IMR-90 (cell line): Measurements from ENCODE around the gene ST3GAL5. TPM values are rescaled to one million over a fixed set of nuclear protein-coding genes. Genes with fewer than 3 reads are reported as not detected.
A peak's percentile ranks its signal among the peaks of the same experiment; 100 is the strongest.

Experiments
- ATAC-seq: fragments of 200-7000 bp; cut with Tn5 transposase; 2 replicates; pipeline ENCODE4 v1.9.1; 2020; ENCODE audit warnings: low read depth, mild to moderate bottlenecking, moderate library complexity
- BruUV-seq: library from RNA; stranded (reverse); fragments of 400-500 nt; replicated peaks from 2 replicates; lab custom pipeline; 2021; lab: Mats Ljungman, UMichigan
- CTCF ChIA-PET: fragments of 300-600 bp; formaldehyde crosslinking; extraction: SDS; loops from one replicate; lab custom pipeline; 2021; ENCODE audit warnings: antibody characterized with exemption; lab: Yijun Ruan, JAX
- POLR2A ChIA-PET: fragments of 300-600 bp; sonication (Branson Sonifier 250); formaldehyde crosslinking; loops from one replicate; lab custom pipeline; 2022; ENCODE audit warnings: antibody characterized with exemption; ENCODE audit not compliant: unreplicated experiment; lab: Charles Lee
- DNase-seq: peaks from one replicate; pipeline ENCODE4 v3.0.0; 2013
- H2AFZ ChIP-seq: replicated peaks from 2 replicates; pipeline ENCODE3; 2013; ENCODE audit warnings: low read length, mild to moderate bottlenecking; ENCODE audit not compliant: poor library complexity
- H2AK5ac ChIP-seq: 2 replicates; pipeline ENCODE4 v1.6.1; 2013; ENCODE audit warnings: low read depth, low read length, inconsistent platforms
- H2AK9ac ChIP-seq: replicated peaks from 2 replicates; pipeline ENCODE3; 2013; ENCODE audit warnings: mild to moderate bottlenecking, low read depth, low read length, moderate library complexity; ENCODE audit not compliant: poor library complexity
- H2BK120ac ChIP-seq: 2 replicates; pipeline ENCODE4 v1.6.1; 2013; ENCODE audit warnings: low read depth, low read length, inconsistent platforms
- H2BK15ac ChIP-seq: 3 replicates; pipeline ENCODE4 v1.6.1; 2013; ENCODE audit warnings: low read depth, low read length, inconsistent platforms
- H2BK20ac ChIP-seq: 2 replicates; pipeline ENCODE4 v1.6.1; 2013; ENCODE audit warnings: low read depth, mild to moderate bottlenecking, inconsistent platforms, low read length, moderate library complexity
- H2BK5ac ChIP-seq: 2 replicates; pipeline ENCODE4 v1.6.1; 2013; ENCODE audit warnings: mild to moderate bottlenecking, low read depth, low read length, inconsistent platforms; ENCODE audit not compliant: poor library complexity, severe bottlenecking
- H3K14ac ChIP-seq: replicated peaks from 2 replicates; pipeline ENCODE4 v1.6.1; 2013; ENCODE audit warnings: low read depth, low read length, inconsistent platforms
- H3K18ac ChIP-seq: 2 replicates; pipeline ENCODE4 v1.6.1; 2013; ENCODE audit warnings: low read depth, low read length, control low read depth
- H3K23ac ChIP-seq: 2 replicates; pipeline ENCODE4 v1.6.1; 2013; ENCODE audit warnings: low read depth, low read length, inconsistent platforms
- H3K27ac ChIP-seq: 2 replicates; pipeline ENCODE4 v1.5.1; 2013; ENCODE audit warnings: mild to moderate bottlenecking, control low read depth, low read length; ENCODE audit not compliant: insufficient read depth
- H3K27me3 ChIP-seq: 2 replicates; pipeline ENCODE4 v1.6.1; 2013; ENCODE audit warnings: low read length; ENCODE audit not compliant: control insufficient read depth, insufficient read depth
- H3K36me3 ChIP-seq: 2 replicates; pipeline ENCODE4 v1.6.1; 2013; ENCODE audit warnings: low read length, mixed read lengths; ENCODE audit not compliant: control insufficient read depth, insufficient read depth
- H3K4ac ChIP-seq: 2 replicates; pipeline ENCODE4 v1.6.1; 2013; ENCODE audit warnings: low read depth, low read length, inconsistent platforms
- H3K4me1 ChIP-seq: 2 replicates; pipeline ENCODE4 v1.6.1; 2013; ENCODE audit warnings: low read length, mixed read lengths; ENCODE audit not compliant: control insufficient read depth, insufficient read depth
- H3K4me2 ChIP-seq: 2 replicates; pipeline ENCODE4 v1.6.1; 2013; ENCODE audit warnings: low read depth, mild to moderate bottlenecking, control low read depth, low read length, moderate library complexity
- H3K4me3 ChIP-seq: 2 replicates; pipeline ENCODE4 v1.5.1; 2013; ENCODE audit warnings: low read depth, mild to moderate bottlenecking, control low read depth, low read length, moderate library complexity; ENCODE audit not compliant: insufficient read depth
- H3K56ac ChIP-seq: 2 replicates; pipeline ENCODE4 v1.6.1; 2013; ENCODE audit warnings: low read length, inconsistent platforms; ENCODE audit not compliant: insufficient read depth; ENCODE audit errors: extremely low read depth
- H3K79me1 ChIP-seq, 2 experiments: 2 replicates each; pipeline ENCODE4 v1.6.1; 2013; ENCODE audit warnings: low read length in 2 of 2, inconsistent platforms in 1 of 2, low read depth in 1 of 2
- H3K9ac ChIP-seq: 2 replicates; pipeline ENCODE4 v1.6.1; 2013; ENCODE audit warnings: low read depth, low read length, control low read depth
- H3K9me1 ChIP-seq: 2 replicates; pipeline ENCODE4 v1.6.1; 2013; ENCODE audit warnings: low read length, inconsistent platforms; ENCODE audit not compliant: insufficient read depth
- H3K9me3 ChIP-seq: 2 replicates; pipeline ENCODE4 v1.6.1; 2013; ENCODE audit warnings: low read length; ENCODE audit not compliant: control insufficient read depth, insufficient read depth
- H4K20me1 ChIP-seq: 2 replicates; pipeline ENCODE4 v1.6.1; 2013; ENCODE audit warnings: low read length, inconsistent platforms; ENCODE audit not compliant: insufficient read depth
- H4K5ac ChIP-seq: 2 replicates; pipeline ENCODE4 v1.6.1; 2013; ENCODE audit warnings: mild to moderate bottlenecking, low read depth, low read length, control low read depth
- H4K8ac ChIP-seq, 2 experiments: 2 replicates each; pipeline ENCODE4 v1.6.1; 2013; ENCODE audit warnings: low read depth in 2 of 2, low read length in 2 of 2, control low read depth in 1 of 2, inconsistent platforms in 1 of 2
- H4K91ac ChIP-seq: 2 replicates; pipeline ENCODE4 v1.6.1; 2013; ENCODE audit warnings: low read depth, low read length, inconsistent platforms; ENCODE audit not compliant: insufficient read depth
- BHLHE40 ChIP-seq: fragments of 150-350 bp; IDR thresholded peaks from 2 replicates; pipeline ENCODE4 v1.6.1; 2016; ENCODE audit warnings: mild to moderate bottlenecking, low read depth, low read length
- CEBPB ChIP-seq: IDR thresholded peaks from 2 replicates; pipeline ENCODE4 v1.6.1; 2012; ENCODE audit warnings: low read depth, low read length, improper control_type of control experiment
- CHD1 ChIP-seq: IDR thresholded peaks from 2 replicates; pipeline ENCODE4 v1.6.1; 2012; ENCODE audit warnings: low read depth, low read length, improper control_type of control experiment
- POLR2A ChIP-seq: IDR thresholded peaks from 2 replicates; pipeline ENCODE4 v1.6.1; 2012; ENCODE audit warnings: mild to moderate bottlenecking, low read depth, low read length
- RFX5 ChIP-seq: IDR thresholded peaks from 2 replicates; pipeline ENCODE4 v1.8.0; 2012; ENCODE audit warnings: low read depth, mild to moderate bottlenecking, low read length, moderate library complexity
- WGBS, 2 experiments: methylation state at CpG; one replicate each; pipeline versions ENCODE4 v1.1.5 to v1.1.7; 2013; ENCODE audit warnings: missing lambda C conversion rate in 2 of 2; ENCODE audit not compliant: insufficient read length in 1 of 2; ENCODE audit errors: extremely low coverage in 2 of 2; 5-methylcytosine and 5-hydroxymethylcytosine counted together
- dilution Hi-C: fragments of 300-500 bp; cut with HindIII; formaldehyde crosslinking; loops from one replicate; pipeline ENCODE4 v1.14.3; 2018; ENCODE audit warnings: low sequenced_read_pairs; ENCODE audit not compliant: unreplicated experiment
- in situ Hi-C: fragments of 300-500 bp; cut with MboI; formaldehyde crosslinking; loops from 3 replicates; pipeline ENCODE4 v1.14.3; 2019; ENCODE audit warnings: low sequenced_read_pairs, inconsistent platforms, mixed read lengths
- intact Hi-C: fragments of 100-400 bp; cut with micrococcal nuclease; formaldehyde crosslinking; loops from 2 replicates; pipeline ENCODE4 v1.10.0; 2022
- polyA plus RNA-seq, 3 experiments: library from polyadenylated mRNA; depleted of rRNA; stranded (reverse); fragments of >200 nt; gene quantifications; 2 replicates each; pipeline ENCODE4 v1.2.3, GENCODE V29; 2012; ENCODE audit warnings: low replicate concordance in 1 of 3
- total RNA-seq: library from RNA; depleted of rRNA; stranded (reverse); fragments of >200 nt; gene quantifications from 2 replicates; pipeline ENCODE4 v1.2.3, GENCODE V29; 2012

The ST3GAL5 gene
- total and polyA plus RNA-seq, 2 of the 4 experiments (the other 2 are of a cell fraction) = 16.8 to 21.0 TPM

DNA sequence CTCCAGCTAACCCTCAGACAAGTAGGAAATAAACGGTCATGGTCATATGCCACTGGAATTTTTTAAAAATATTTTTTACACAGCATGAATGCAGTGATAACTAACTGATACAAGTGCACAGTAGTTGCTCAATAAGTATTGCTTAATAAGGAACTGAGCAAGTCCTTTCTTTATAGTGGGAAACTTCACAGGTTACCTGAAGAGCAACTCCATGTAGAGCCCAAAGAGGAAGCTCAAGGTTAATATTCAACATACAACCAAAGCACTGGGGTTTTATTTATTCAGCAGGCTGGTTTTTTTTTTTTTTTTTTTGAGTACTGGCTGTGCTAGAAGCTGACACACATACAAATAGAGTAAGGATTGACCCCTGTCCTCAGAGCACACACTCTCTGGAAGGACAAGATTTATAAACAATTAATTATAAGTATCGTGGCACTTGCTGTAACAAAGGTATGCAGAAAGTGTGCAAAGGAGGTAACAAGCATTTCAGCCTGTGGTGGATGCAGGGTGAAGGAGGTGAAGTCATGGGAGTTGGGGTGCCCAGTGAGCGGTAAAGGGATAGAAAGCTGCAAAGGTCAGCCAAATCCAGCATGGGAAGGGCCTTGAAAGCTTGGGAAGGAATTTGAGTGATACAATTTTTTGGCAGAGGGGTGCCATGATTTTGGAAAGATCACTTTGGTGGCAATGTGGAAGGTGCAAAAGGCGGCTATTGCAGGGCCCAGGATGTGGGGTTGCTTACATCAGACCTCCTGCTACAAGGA is 82.3 kb downstream of the ST3GAL5 start:
- POLR2A ChIA-PET = interaction anchor here (0.5 to 0.6 kb wide), 2 partner anchors 189 to 342 kb away, joined by 3 to 13 read pairs; no protein-coding TSS in a partner anchor
- Histone ChIP-seq H2BK120ac (no peak overlapping the region), H2BK5ac (no peak overlapping the region), H2AFZ (no peak overlapping the region), H3K4me3 (no peak overlapping the region), H3K14ac (no peak overlapping the region), H4K8ac (no peak overlapping the region), H3K56ac (no peak overlapping the region), H3K18ac (no peak overlapping the region), H3K79me1 (0 out of 4 replicates have a peak, but pooled peaks cover 0 to 2% of the 10 kb centered on the region in 2 experiments), H3K4me1 (peaks cover 18% of the 10 kb centered on the region), H3K9ac (no peak overlapping the region), H3K4me2 (no peak overlapping the region), H3K23ac (no peak overlapping the region), H4K5ac (no peak overlapping the region), H3K9me1 (peaks cover 16% of the 10 kb centered on the region), H4K91ac (no peak overlapping the region), H3K27me3 (no peaks in the 10 kb centered on the region), H3K27ac (no peak overlapping the region), H3K9me3 (no peaks in the 10 kb centered on the region), H3K4ac (no peak overlapping the region), H2AK5ac (peak overlapping the region; percentile 4; the same call in 1 of the 2 replicates), H2BK15ac (no peak overlapping the region), H2BK20ac (no peak overlapping the region), H4K20me1 (no peaks in the 10 kb centered on the region), H3K36me3 (no peaks in the 10 kb centered on the region), H2AK9ac (no peak overlapping the region)
- no TSS peak for BruUV-seq
- no peak for DNase-seq
- intact Hi-C loops (no loop called here), in situ Hi-C loops (no loop called here), dilution Hi-C loops (no loop called here)
- TF ChIP-seq RFX5 = no peak
- no peak for TF ChIP-seq CHD1
- TF ChIP-seq CEBPB = peak; percentile 80
- TF ChIP-seq POLR2A = no peak
- TF ChIP-seq BHLHE40 = no peak
- WGBS, 2 experiments = 100% methylated on average over 2 of the region's 4 CpGs; no CpG with 5 or more reads in 1 of the 2 experiments
- CTCF ChIA-PET = interaction anchor here (0.6 to 0.7 kb wide), 4 partner anchors 9 to 274 kb away, joined by 3 to 6 read pairs (median 4); no protein-coding TSS in a partner anchor
- ATAC-seq = no peak
